ENCODE measurements around the gene HERPUD1.

DNA sequence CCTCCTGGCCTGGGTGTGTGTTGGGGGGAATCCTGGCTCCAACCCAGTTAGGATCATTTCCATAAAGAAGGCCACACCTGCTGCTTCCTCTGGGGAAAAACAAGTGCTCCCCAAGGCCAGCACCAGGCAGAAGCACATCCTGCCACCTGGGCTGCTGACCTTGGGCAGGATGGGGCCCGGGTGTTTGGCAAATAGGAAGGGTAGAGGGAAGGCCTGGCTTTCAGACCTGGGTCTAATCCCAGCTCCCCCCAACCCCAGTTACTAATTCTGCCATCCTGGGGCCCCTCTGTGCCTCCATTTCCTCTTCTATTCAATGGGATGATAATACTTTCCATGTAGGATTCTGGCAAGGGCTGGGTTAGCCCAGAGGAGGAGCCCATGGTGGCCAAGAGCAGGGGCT, 54.4 kb downstream of the HERPUD1 start:
- TF ChIP-seq, protein P1, sequence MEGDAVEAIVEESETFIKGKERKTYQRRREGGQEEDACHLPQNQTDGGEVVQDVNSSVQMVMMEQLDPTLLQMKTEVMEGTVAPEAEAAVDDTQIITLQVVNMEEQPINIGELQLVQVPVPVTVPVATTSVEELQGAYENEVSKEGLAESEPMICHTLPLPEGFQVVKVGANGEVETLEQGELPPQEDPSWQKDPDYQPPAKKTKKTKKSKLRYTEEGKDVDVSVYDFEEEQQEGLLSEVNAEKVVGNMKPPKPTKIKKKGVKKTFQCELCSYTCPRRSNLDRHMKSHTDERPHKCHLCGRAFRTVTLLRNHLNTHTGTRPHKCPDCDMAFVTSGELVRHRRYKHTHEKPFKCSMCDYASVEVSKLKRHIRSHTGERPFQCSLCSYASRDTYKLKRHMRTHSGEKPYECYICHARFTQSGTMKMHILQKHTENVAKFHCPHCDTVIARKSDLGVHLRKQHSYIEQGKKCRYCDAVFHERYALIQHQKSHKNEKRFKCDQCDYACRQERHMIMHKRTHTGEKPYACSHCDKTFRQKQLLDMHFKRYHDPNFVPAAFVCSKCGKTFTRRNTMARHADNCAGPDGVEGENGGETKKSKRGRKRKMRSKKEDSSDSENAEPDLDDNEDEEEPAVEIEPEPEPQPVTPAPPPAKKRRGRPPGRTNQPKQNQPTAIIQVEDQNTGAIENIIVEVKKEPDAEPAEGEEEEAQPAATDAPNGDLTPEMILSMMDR (conservative IDR thresholded peaks at IDR 0.05): no peak
- no peak for TF ChIP-seq ZFX (IDR thresholded peaks at IDR 0.05)
